ENCODE results near the gene PACSIN1. TPM values are rescaled to one million over a fixed set of nuclear protein-coding genes. Genes with fewer than 3 reads are reported as not detected.

Gene PACSIN1
- total and polyA plus RNA-seq, 2 of the 4 experiments (the other 2 are of a cell fraction) = 0.02 TPM; not detected in 1

DNA sequence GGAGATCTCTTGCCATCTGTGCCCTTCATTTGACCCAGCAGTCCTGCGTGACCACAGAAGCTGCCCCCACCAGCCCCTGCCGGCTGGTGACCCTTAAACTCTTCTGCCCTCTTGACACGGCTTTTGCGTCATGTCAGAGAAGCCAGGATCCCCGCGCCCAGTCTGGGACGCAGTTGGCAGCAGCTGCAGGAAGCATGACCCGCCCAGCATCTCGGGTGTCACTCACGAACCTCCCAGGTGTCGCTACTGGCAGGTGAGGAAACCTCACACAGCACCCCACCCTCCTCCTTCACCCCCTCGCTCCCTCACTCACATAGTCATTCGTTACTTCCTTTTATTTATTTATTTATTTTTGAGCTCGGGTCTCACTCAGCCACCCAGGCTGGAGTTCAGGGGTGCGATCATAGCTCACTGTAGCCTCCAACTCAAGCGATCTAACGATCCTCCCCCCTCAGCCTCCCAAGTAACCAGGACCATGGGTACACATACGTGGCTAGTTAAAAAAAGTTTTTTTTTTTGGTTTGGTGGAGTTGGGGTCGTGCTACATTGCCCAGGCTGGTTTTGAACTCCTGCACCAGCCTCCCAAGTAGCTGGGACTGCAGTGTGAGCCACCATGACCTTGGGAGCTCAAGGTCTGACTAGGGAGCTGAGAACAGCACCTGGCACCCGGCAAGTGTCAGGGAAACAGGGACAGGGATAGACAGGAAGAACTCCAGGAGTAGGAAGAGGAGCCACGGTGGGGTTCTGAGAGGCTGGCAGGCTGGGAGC lies 104.4 kb downstream of the PACSIN1 start:
- in situ Hi-C loops (cut with MboI; ENCODE audit: low sequenced_read_pairs) = no loop called here
- Histone ChIP-seq H4K20me1 (ENCODE audit: insufficient read depth, low read length) (no peaks in the 10 kb centered on the region), H2AFZ (replicated peaks; ENCODE audit: low read length, poor library complexity) (no peak overlapping the region), H4K5ac (ENCODE audit: low read depth, low read length) (no peak overlapping the region), H2AK9ac (replicated peaks; ENCODE audit: low read depth, low read length, poor library complexity) (no peak overlapping the region), H3K79me1 (ENCODE audit: low read depth in 1 of 2, low read length in 2 of 2) (no peaks in the 10 kb centered on the region), H3K4me2 (ENCODE audit: low read depth, low read length) (no peak overlapping the region), H2BK15ac (ENCODE audit: low read depth, low read length) (no peak overlapping the region), H3K27me3 (ENCODE audit: control insufficient read depth, insufficient read depth, low read length) (peaks cover 2% of the 10 kb centered on the region; the same call in 1 of the 2 replicates), H3K9me3 (ENCODE audit: control insufficient read depth, insufficient read depth, low read length) (no peaks in the 10 kb centered on the region), H3K18ac (ENCODE audit: low read depth, low read length) (no peak overlapping the region), H2BK20ac (ENCODE audit: low read depth, low read length) (no peak overlapping the region), H4K91ac (ENCODE audit: insufficient read depth, low read depth, low read length) (no peak overlapping the region), H4K8ac (ENCODE audit: low read depth in 2 of 2, low read length in 2 of 2) (no peak overlapping the region), H3K4me1 (ENCODE audit: control insufficient read depth, insufficient read depth, low read length) (no peaks in the 10 kb centered on the region), H3K56ac (ENCODE audit: extremely low read depth, insufficient read depth, low read length) (no peak overlapping the region), H3K36me3 (ENCODE audit: control insufficient read depth, insufficient read depth, low read length) (no peaks in the 10 kb centered on the region), H2BK5ac (ENCODE audit: low read depth, low read length, poor library complexity, severe bottlenecking) (no peak overlapping the region), H3K9me1 (ENCODE audit: insufficient read depth, low read length) (no peaks in the 10 kb centered on the region), H2AK5ac (ENCODE audit: low read depth, low read length) (no peak overlapping the region), H3K4ac (ENCODE audit: low read depth, low read length) (no peak overlapping the region), H3K23ac (ENCODE audit: low read depth, low read length) (no peak overlapping the region), H3K14ac (replicated peaks; ENCODE audit: low read depth, low read length) (no peak overlapping the region), H3K27ac (ENCODE audit: insufficient read depth, low read length) (no peak overlapping the region), H3K4me3 (ENCODE audit: insufficient read depth, low read depth, low read length) (no peak overlapping the region), H3K9ac (ENCODE audit: low read depth, low read length) (no peak overlapping the region), H2BK120ac (ENCODE audit: low read depth, low read length) (no peak overlapping the region)
- ATAC-seq (ENCODE audit: low read depth) = no peak
- no TSS peak for BruUV-seq (replicated peaks)
- WGBS, 2 experiments (ENCODE audit: extremely low coverage in 2 of 2, insufficient read length in 1 of 2) = 63% methylated on average over 9 of the region's 21 CpGs; no CpG with 5 or more reads in 1 of the 2 experiments
- ChIA-PET POLR2A (ENCODE audit: unreplicated experiment) (no interaction called here), CTCF (no interaction called here)
- DNase-seq = no peak
- dilution Hi-C loops (cut with HindIII; ENCODE audit: low sequenced_read_pairs, unreplicated experiment) = no loop called here
- TF ChIP-seq SMC3 (IDR thresholded peaks at IDR 0.05; ENCODE audit: low read depth, low read length) (no peak), RCOR1 (IDR thresholded peaks at IDR 0.05; ENCODE audit: insufficient replicate concordance, low read length) (no peak), CEBPB (IDR thresholded peaks at IDR 0.05; ENCODE audit: low read depth, low read length) (no peak), POLR2A (IDR thresholded peaks at IDR 0.05; ENCODE audit: low read depth, low read length) (no peak), MAZ (IDR thresholded peaks at IDR 0.05; ENCODE audit: borderline replicate concordance, low read depth, low read length) (no peak), CHD1 (IDR thresholded peaks at IDR 0.05; ENCODE audit: low read depth, low read length) (no peak), CTCF (conservative IDR thresholded peaks at IDR 0.05; ENCODE audit: low read depth, low read length) (no peak), MAFK (IDR thresholded peaks at IDR 0.05; ENCODE audit: low read depth, low read length) (no peak), RFX5 (IDR thresholded peaks at IDR 0.05; ENCODE audit: low read depth, low read length) (no peak), MXI1 (IDR thresholded peaks at IDR 0.05; ENCODE audit: borderline replicate concordance, low read depth, low read length) (no peak), FOS (IDR thresholded peaks at IDR 0.05; ENCODE audit: low read depth, low read length) (no peak), NFE2L2 (IDR thresholded peaks at IDR 0.05; ENCODE audit: low read depth, low read length) (no peak)
- TF ChIP-seq, protein P1, sequence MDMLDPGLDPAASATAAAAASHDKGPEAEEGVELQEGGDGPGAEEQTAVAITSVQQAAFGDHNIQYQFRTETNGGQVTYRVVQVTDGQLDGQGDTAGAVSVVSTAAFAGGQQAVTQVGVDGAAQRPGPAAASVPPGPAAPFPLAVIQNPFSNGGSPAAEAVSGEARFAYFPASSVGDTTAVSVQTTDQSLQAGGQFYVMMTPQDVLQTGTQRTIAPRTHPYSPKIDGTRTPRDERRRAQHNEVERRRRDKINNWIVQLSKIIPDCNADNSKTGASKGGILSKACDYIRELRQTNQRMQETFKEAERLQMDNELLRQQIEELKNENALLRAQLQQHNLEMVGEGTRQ (IDR thresholded peaks at IDR 0.05; ENCODE audit: low read depth, low read length) = no peak
- TF ChIP-seq, protein P2, sequence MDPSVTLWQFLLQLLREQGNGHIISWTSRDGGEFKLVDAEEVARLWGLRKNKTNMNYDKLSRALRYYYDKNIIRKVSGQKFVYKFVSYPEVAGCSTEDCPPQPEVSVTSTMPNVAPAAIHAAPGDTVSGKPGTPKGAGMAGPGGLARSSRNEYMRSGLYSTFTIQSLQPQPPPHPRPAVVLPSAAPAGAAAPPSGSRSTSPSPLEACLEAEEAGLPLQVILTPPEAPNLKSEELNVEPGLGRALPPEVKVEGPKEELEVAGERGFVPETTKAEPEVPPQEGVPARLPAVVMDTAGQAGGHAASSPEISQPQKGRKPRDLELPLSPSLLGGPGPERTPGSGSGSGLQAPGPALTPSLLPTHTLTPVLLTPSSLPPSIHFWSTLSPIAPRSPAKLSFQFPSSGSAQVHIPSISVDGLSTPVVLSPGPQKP (IDR thresholded peaks at IDR 0.05; ENCODE audit: borderline replicate concordance, low read depth, low read length) = no peak
- intact Hi-C loops (cut with micrococcal nuclease) = no loop called here
